GM12892 (cell line): ENCODE results near the gene KLHL25.

ENCODE experiments used
- POLR2A ChIP-seq: IDR thresholded peaks from 2 replicates; pipeline ENCODE4 v1.6.1; 2011; ENCODE audit warnings: low read depth, low read length, control low read depth
- TAF1 ChIP-seq: IDR thresholded peaks from 2 replicates; pipeline ENCODE4 v1.6.1; 2011; ENCODE audit warnings: low read depth, mild to moderate bottlenecking, control low read depth, low read length, borderline replicate concordance

DNA sequence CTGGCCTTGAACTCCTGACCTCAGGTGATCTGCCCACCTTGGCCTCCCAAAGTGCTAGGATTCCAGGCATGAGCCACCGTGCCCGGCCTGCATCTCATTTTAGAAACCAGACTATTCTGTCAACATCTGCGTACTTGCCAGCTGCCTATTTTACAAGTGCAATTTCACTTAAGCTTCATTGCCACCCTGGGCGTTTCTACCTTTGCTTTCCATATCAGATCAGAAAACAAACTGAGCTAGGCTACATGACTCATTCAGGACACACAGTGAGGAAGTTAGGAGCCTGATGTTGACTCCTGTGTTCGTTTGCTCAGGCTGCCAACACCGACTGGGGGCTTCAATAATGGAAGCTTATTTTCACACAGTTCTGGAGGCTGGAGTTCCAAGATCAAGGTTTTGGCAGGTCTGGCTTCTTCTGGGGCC, 42.3 kb upstream of the KLHL25 start:
- no peak for TF ChIP-seq TAF1
- TF ChIP-seq POLR2A: no peak
